Putamen (tissue), 1 donor: ENCODE measurements around the gene CNOT3.
"Not testable (repeated sequence)": the region's sequence is repeated elsewhere in the genome, so short reads cannot be mapped to it uniquely, and the experiment has no call there.

Source experiments
- DNase-seq: peaks from one replicate; pipeline ENCODE4 v3.0.0-alpha.2; 2016; ENCODE audit warnings: low spot score

The CNOT3 gene

GRCh38 chr19:54191811-54192453 is 54.4 kb downstream of the CNOT3 start:
- no peak for DNase-seq

GRCh38 chr19:54193011-54193410 is 55.4 kb downstream of the CNOT3 start:
- DNase-seq, result no peak

DNA sequence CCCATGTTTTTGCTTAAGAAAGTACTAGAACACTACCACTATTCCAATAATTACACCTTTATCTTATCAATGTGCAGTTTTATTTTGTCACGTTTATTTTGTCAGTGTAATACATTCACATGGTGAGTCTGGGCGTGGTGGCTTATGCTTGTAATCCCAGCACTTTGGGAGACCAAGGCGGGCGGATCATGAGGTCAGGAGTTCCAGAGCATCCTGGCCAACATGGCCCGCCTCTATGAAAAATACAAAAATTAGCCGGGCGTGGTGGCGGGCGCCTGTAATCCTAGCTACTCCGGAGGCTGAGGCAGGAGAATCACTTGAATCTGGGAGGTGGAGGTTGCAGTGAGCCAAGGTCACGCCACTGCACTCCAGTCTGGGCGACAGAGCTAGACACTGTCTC is 56.9 kb downstream of the CNOT3 start:
- DNase-seq, result not testable (repeated sequence)

GRCh38 chr19:54196536-54196935 is 59.0 kb downstream of the CNOT3 start:
- DNase-seq, result no peak

DNA sequence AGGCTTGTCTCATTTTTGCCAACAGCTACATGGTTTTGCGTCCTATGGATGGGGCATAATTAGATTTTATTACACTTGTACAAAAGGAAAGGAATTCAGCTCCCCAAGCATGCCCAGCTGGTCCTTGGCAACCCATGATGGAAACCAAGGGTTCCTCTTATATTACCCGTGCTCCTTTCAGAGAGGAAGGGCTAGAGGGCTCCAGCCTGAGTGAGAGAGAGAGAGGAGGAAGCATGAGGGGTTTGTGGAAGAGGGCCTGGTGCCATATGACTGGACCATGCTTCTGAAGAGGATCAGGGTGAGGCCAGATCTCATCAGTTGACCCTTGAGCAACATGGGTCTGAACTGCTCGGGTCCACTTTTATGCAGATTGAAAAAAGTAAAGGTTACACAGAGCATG is 59.6 kb downstream of the CNOT3 start:
- DNase-seq, result no peak

DNA sequence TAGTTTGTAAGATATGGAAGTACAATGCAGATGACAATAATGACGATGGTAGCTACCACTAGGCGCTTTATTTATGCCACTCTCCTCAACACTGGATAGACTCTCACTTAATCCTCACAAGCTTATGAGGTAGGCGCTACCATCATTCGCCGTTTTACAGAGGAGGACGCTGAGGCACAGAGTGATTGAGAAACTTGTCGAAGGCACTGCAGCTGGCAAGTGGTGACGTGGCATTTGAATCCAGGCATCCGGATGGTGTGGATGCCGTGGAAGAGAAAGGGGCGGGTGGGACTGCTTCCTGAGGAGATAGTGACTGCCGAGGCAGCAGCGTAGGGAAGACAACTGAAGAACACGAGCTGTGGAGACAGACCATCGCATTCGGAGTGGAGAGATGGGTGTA is 61.8 kb downstream of the CNOT3 start:
- no peak for DNase-seq

DNA sequence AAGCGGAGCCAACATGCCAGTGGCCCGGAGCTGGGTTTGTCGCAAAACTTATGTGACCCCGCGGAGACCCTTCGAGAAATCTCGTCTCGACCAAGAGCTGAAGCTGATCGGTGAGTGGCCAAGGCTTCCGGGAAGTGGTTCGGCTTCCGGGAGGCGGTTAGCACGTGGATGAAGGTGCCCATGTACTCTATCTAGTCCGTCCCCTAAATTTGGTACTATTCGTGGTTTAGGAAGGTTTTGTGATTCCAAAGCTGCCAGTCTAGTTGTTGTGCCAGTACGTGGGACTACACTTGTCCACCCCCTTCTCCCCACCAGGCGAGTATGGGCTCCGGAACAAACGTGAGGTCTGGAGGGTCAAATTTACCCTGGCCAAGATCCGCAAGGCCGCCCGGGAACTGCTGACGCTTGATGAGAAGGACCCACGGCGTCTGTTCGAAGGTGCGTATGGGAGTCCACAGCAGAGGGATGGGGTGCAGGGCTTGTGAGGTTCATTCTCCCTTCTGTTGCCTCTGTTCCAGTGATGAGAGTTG is 63.7 kb downstream of the CNOT3 start:
- no peak for DNase-seq

- no peak for DNase-seq
Observed at GRCh38 chr19:54201980-54202379, 64.4 kb downstream of the CNOT3 start.

- DNase-seq, result no peak
Observed at GRCh38 chr19:54203151-54203611, 65.6 kb downstream of the CNOT3 start.

DNA sequence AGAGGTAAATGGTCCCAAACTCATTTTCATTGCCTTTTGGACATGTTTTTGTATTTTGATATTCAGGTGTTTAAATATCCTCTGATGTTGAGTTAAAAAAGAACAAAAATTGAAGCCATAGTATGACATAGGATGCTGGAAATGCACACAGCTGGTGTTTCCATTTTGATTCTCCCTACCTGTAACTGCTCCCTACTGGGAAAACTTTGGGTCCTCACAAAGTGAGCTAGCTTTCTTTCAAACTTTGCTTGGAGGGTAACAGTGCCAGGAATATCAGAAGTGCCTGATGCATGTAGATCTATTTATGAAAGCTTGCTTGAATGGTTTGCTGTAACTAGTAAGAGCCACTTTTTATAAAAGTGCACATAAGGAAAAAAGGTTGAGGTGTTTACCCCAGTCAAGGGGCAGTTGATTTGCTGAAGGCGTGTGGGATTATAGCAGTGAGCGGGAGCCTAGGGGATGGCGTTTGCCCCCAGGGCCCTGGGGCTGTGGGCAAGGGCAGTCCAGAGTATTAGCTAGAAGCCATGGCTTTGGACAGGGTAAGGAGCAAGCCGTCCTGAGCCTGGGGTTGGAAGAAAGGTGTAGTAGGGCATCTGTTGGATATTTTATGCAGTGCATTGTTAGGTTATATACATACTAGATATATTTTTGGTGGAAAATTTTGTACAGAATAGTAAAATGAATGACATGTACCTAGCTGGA is 67.4 kb downstream of the CNOT3 start:
- DNase-seq, result no peak
